Measurements from ENCODE around the gene UGT1A9. TPM values are rescaled to one million over a fixed set of nuclear protein-coding genes. Genes with fewer than 3 reads are reported as not detected.
A peak's percentile ranks its signal among the peaks of the same experiment; 100 is the strongest.
"Not testable (repeated sequence)": the region's sequence is repeated elsewhere in the genome, so short reads cannot be mapped to it uniquely, and the experiment has no call there.

Gene UGT1A9
- total RNA-seq, 1 experiment from 2014 or later: not detected

GRCh38 chr2:233689501-233689900, 17.8 kb downstream of the UGT1A9 start:
- no peak for DNase-seq (ENCODE audit: low read depth in 1 of 2, low spot score in 2 of 2)
- Histone ChIP-seq H3K27ac (no peak overlapping the region), H3K4me1 (replicated peaks) (no peaks in the 10 kb centered on the region), H3K36me3 (no peaks in the 10 kb centered on the region), H3K9me3 (replicated peaks) (no peaks in the 10 kb centered on the region), H3K4me3 (no peak overlapping the region), H3K27me3 (replicated peaks) (no peaks in the 10 kb centered on the region)

DNA sequence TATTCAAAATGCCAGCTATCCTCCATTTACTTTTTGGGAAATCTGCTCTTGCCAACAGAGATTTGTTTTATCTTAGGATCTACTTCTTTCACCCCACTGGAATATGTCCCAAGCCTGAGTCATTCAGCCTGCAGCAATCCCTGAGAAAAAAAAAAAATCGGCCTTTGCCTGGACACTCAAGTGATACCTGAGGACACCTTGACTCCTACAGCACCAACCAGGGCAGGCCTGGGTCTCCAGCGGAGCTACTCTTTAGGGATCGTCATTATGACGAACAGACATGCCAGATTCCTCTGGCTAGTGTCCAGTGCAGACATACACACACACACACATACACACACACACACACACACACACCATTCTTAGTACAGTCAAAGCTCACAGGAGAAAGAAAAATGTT, 18.7 kb downstream of the UGT1A9 start:
- Histone ChIP-seq H3K27ac (no peak overlapping the region), H3K9me3 (replicated peaks) (no peaks in the 10 kb centered on the region), H3K4me1 (replicated peaks) (no peaks in the 10 kb centered on the region), H3K36me3 (no peaks in the 10 kb centered on the region), H3K4me3 (no peak overlapping the region), H3K27me3 (replicated peaks) (no peaks in the 10 kb centered on the region)
- no peak for DNase-seq (ENCODE audit: low read depth in 1 of 2, low spot score in 2 of 2)

- H3K4me3 ChIP-seq: no peak overlapping the region
Observed at GRCh38 chr2:233691443-233692433, 20.0 kb downstream of the UGT1A9 start.

DNA sequence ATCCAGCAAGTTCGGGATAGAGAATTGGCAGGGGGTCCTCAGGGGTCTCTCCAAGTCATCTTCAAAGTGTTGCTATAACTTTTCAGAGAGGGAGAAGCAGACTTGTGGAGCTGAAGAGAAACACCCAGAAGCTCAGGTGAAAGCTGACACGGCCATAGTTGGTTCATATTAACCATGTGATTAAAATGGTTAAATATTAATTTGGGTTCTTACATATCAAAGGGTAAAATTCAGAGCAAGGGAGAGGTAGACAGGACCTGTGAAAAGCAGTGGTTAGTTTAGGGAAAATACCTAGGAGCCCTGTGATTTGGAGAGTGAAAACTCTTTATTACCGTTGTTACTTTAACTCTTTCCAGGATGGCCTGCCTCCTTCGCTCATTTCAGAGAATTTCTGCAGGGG, 20.9 kb downstream of the UGT1A9 start, which contains the start of gene UGT1A6:
Gene UGT1A6 (plus strand): TSS at position 243 of the 400 bp plus-strand sequence. CDS start 115 bp downstream, at position 358.
- DNase-seq (ENCODE audit: low read depth in 1 of 2, low spot score in 2 of 2): no peak
- Histone ChIP-seq H3K27ac (no peak within 1 kb of the TSS), H3K36me3 (no peaks in the 10 kb centered on the region), H3K27me3 (replicated peaks) (no peaks in the 10 kb centered on the region), H3K4me1 (replicated peaks) (no peaks in the 10 kb centered on the region), H3K4me3 (no peak within 1 kb of the TSS), H3K9me3 (replicated peaks) (no peaks in the 10 kb centered on the region)

More at GRCh38 chr2:233691443-233692433, 20.0 kb downstream of the UGT1A9 start:
- Histone ChIP-seq H3K9me3 (replicated peaks) (no peaks in the 10 kb centered on the region), H3K4me1 (replicated peaks) (no peaks in the 10 kb centered on the region), H3K27me3 (replicated peaks) (no peaks in the 10 kb centered on the region), H3K27ac (no peak overlapping the region), H3K36me3 (no peaks in the 10 kb centered on the region)
- no peak for DNase-seq (ENCODE audit: low read depth in 1 of 2, low spot score in 2 of 2)

DNA sequence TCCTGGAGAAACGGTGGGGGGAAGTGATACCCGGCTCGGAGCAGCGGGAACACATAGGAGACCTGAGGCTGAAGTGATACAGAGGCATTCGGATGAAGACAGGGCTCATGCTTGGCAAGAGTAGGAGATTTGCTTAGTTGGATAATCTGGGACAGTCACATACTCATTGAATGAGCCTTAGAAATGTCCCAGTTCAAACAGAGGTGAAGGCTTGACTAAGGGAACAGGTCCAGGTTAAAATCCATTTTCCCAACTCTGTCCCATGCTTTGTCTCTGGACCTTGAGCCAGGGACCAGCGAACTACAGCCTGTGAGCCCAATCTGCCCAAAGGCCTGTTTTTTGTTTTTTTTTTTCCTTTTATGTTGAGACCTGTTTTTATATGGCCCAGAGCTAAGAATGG, 22.3 kb downstream of the UGT1A9 start:
- no peaks in the 10 kb centered on the region for H3K36me3 ChIP-seq
- H3K9me3 ChIP-seq (replicated peaks): no peaks in the 10 kb centered on the region

GRCh38 chr2:233698740-233699139, 27.0 kb downstream of the UGT1A9 start:
- no peak overlapping the region for H3K27ac ChIP-seq

More for the DNA sequence above, 22.3 kb downstream of the UGT1A9 start:
- no peak for DNase-seq (ENCODE audit: low read depth in 1 of 2, low spot score in 2 of 2)
- H3K4me1 ChIP-seq (replicated peaks): no peaks in the 10 kb centered on the region; the same call in 1 of the 2 replicates
- no peak overlapping the region for H3K27ac ChIP-seq
- no peak overlapping the region for H3K4me3 ChIP-seq
- no peaks in the 10 kb centered on the region for H3K27me3 ChIP-seq (replicated peaks)

DNA sequence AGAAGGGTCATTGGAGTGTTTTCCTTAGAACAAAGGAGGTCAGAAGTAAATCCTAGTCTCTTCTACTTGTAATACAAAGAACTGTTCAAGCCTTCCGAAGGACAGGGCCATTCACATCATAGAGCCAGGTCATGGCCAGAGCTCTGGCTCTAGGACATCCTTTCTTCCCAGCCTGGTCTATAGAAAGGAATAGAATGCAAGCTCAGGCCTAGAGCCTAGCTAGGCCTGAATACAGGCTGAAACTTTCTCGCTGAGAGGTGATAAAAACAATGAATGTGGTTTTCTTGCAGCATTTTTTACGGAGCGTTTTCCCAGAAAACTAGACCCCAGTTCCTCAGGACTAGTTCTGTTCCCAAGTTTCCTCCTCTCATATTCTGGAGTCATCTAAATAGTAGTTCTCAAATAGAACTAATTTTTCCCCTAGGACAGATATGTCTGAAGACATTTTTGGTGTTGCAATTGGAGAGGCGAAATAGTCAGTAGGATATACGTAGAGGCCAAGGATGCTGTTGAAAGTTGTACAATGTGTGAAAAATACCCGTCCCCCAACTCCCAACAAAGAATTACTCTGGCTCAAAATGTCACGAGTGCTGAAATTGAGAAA, 27.8 kb downstream of the UGT1A9 start:
- Histone ChIP-seq H3K9me3 (replicated peaks) (no peaks in the 10 kb centered on the region), H3K27me3 (replicated peaks) (no peaks in the 10 kb centered on the region), H3K36me3 (no peaks in the 10 kb centered on the region), H3K4me3 (no peak overlapping the region), H3K27ac (peak overlapping the region; percentile 98), H3K4me1 (replicated peaks) (peaks cover 14% of the 10 kb centered on the region)
- DNase-seq (ENCODE audit: low read depth in 1 of 2, low spot score in 2 of 2): no peak

More at GRCh38 chr2:233698740-233699139, 27.0 kb downstream of the UGT1A9 start:
- no peaks in the 10 kb centered on the region for H3K36me3 ChIP-seq
- DNase-seq (ENCODE audit: low read depth in 1 of 2, low spot score in 2 of 2): no peak
- H3K4me1 ChIP-seq (replicated peaks): peaks cover 14% of the 10 kb centered on the region
- no peaks in the 10 kb centered on the region for H3K9me3 ChIP-seq (replicated peaks)
- no peaks in the 10 kb centered on the region for H3K27me3 ChIP-seq (replicated peaks)
- H3K4me3 ChIP-seq: no peak overlapping the region

GRCh38 chr2:233700028-233700635, 28.4 kb downstream of the UGT1A9 start:
- no peaks in the 10 kb centered on the region for H3K27me3 ChIP-seq (replicated peaks)
- H3K4me3 ChIP-seq: no peak overlapping the region
- H3K36me3 ChIP-seq: no peaks in the 10 kb centered on the region
- peaks cover 14% of the 10 kb centered on the region for H3K4me1 ChIP-seq (replicated peaks)
- peak in 1 of 2 experiments; percentile 63 for DNase-seq (ENCODE audit: low read depth in 1 of 2, low spot score in 2 of 2)
- peak overlapping the region; percentile 98 for H3K27ac ChIP-seq
- no peaks in the 10 kb centered on the region for H3K9me3 ChIP-seq (replicated peaks)

DNA sequence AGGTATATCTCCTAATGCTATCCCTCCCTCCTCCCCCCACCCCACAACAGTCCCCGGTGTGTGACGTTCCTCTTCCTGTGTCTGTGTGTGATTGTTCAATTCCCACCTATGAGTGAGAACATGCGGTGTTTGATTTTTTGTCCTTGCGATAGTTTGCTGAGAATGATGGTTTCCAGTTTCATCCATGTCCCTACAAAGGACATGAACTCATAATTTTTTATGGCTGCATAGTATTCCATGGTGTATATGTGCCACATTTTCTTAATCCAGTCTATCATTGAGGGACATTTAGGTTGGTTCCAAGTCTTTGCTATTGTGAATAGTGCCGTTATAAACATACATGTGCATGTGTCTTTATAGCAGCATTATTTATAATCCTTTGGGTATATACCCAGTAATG, 29.1 kb downstream of the UGT1A9 start:
- not testable (repeated sequence) for H3K4me3 ChIP-seq; H3K27me3 ChIP-seq (replicated peaks); H3K9me3 ChIP-seq (replicated peaks); DNase-seq (ENCODE audit: low read depth in 1 of 2, low spot score in 2 of 2); H3K36me3 ChIP-seq
- Histone ChIP-seq H3K27ac (peak overlapping the region; percentile 98), H3K4me1 (replicated peaks) (peaks cover 14% of the 10 kb centered on the region)

GRCh38 chr2:233702238-233702637, 30.5 kb downstream of the UGT1A9 start:
- DNase-seq (ENCODE audit: low read depth in 1 of 2, low spot score in 2 of 2): no peak
- peaks cover 27% of the 10 kb centered on the region for H3K4me1 ChIP-seq (replicated peaks)
- no peak overlapping the region for H3K4me3 ChIP-seq
- H3K27me3 ChIP-seq (replicated peaks): no peaks in the 10 kb centered on the region
- no peak overlapping the region for H3K27ac ChIP-seq
- H3K36me3 ChIP-seq: no peaks in the 10 kb centered on the region
- no peaks in the 10 kb centered on the region for H3K9me3 ChIP-seq (replicated peaks)

DNA sequence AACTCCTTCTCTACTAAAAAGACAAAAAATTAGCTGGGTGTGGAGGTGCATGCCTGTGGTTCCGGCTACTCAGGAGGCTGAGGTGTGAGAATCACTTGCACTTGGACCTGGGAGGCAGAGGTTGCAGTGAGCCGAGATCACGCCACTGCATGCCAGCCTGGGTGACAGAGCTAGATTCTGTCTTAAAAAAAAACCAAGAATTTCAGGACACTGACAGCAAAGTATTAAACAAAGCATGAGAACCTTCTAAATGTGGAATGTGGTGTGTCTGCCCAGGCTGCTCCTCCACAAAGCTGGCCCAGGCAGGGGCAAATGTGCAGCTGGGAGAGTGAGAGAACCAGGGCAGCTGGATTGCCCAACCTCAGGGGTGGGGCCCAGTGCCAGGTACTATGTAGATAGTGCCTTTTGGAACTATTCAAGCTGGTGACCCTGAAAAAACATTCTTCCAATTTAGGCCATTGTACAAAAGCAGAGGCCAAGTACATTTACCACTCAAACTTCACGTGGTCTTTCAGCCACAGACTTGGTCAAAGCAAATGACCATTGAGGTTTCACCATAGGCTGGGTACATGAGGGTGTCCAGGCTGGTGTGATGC, 34.3 kb downstream of the UGT1A9 start:
- Histone ChIP-seq H3K27me3 (replicated peaks) (no peaks in the 10 kb centered on the region), H3K4me3 (no peak overlapping the region), H3K4me1 (replicated peaks) (peaks cover 30% of the 10 kb centered on the region), H3K9me3 (replicated peaks) (no peaks in the 10 kb centered on the region), H3K27ac (no peak overlapping the region), H3K36me3 (no peaks in the 10 kb centered on the region)
- no peak for DNase-seq (ENCODE audit: low read depth in 1 of 2, low spot score in 2 of 2)

GRCh38 chr2:233706720-233707119, 35.0 kb downstream of the UGT1A9 start:
- no peak overlapping the region for H3K27ac ChIP-seq
- H3K9me3 ChIP-seq (replicated peaks): no peaks in the 10 kb centered on the region
- H3K4me3 ChIP-seq: no peak overlapping the region
- H3K27me3 ChIP-seq (replicated peaks): no peaks in the 10 kb centered on the region
- H3K4me1 ChIP-seq (replicated peaks): peaks cover 33% of the 10 kb centered on the region
- H3K36me3 ChIP-seq: no peaks in the 10 kb centered on the region
- no peak for DNase-seq (ENCODE audit: low read depth in 1 of 2, low spot score in 2 of 2)

DNA sequence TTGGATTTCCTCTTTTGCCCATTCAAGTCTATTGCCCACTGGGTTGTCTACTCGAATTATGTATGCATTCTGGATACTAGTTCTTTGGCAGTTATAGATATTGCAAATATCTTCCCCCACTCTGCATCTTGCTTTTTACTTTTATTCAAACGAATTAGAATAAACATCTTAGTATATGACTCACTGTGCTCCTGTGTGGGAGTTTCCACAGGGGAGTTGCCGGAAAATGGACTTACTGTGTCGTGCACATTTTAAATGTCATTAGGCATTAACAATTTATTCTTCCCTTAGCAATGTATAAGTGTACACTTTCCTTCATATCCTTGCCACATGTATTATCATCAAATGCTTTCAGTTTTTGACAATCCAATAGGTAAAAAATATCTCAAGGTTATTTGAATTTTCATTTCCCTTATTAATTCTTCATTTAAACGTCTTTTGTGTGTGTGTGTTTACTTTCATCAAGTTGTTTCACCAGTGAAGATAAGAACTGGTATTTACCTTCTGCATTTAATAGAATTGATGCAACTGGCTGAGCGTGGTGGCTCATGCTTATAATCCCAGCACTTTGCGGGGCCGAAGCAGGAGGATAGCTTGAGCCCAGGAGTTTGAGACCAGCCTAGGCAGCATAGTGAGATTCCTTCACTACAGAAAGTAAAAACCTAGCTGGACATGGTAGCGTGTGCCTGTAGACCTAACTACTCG, 36.4 kb downstream of the UGT1A9 start:
- no peaks in the 10 kb centered on the region for H3K27me3 ChIP-seq (replicated peaks)
- no peaks in the 10 kb centered on the region for H3K36me3 ChIP-seq
- peaks cover 33% of the 10 kb centered on the region for H3K4me1 ChIP-seq (replicated peaks)
- DNase-seq (ENCODE audit: low read depth in 1 of 2, low spot score in 2 of 2): peak in 1 of 2 experiments; percentile 50
- no peaks in the 10 kb centered on the region for H3K9me3 ChIP-seq (replicated peaks)
- no peak overlapping the region for H3K4me3 ChIP-seq
- H3K27ac ChIP-seq: peak overlapping the region; percentile 33
